GM23338 (cell line): ENCODE data around the gene KLK13. TPM values are rescaled to one million over a fixed set of nuclear protein-coding genes. Genes with fewer than 3 reads are reported as not detected.

Experiments used
- ATAC-seq: fragments of 200-7000 bp; cut with Tn5 transposase; 3 replicates; pipeline ENCODE4 v1.9.1; 2020
- DNase-seq: peaks from one replicate; pipeline ENCODE4 v3.0.0-alpha.2; 2015; ENCODE audit warnings: low spot score
- H2AFZ ChIP-seq: fragments of 200-600 bp; sonication (generic); 2 replicates; pipeline ENCODE4 v1.8.0; 2016; ENCODE audit warnings: antibody characterized with exemption, mild to moderate bottlenecking, moderate library complexity
- H3F3A ChIP-seq: fragments of 200-600 bp; sonication (generic); replicated peaks from 2 replicates; pipeline ENCODE4 v1.8.0; 2017; ENCODE audit warnings: antibody characterized with exemption, mixed run types, low read depth
- H3K27ac ChIP-seq: fragments of 200-600 bp; sonication (generic); 2 replicates; pipeline ENCODE4 v1.6.1; 2016; ENCODE audit warnings: low read depth
- H3K27me3 ChIP-seq: fragments of 200-600 bp; sonication (generic); 2 replicates; pipeline ENCODE4 v1.8.0; 2016; ENCODE audit warnings: mild to moderate bottlenecking, mixed run types, moderate library complexity; ENCODE audit not compliant: insufficient read depth
- H3K36me3 ChIP-seq: fragments of 200-600 bp; sonication (generic); 2 replicates; pipeline ENCODE4 v1.8.0; 2016; ENCODE audit warnings: mild to moderate bottlenecking; ENCODE audit not compliant: insufficient read depth
- H3K4me1 ChIP-seq: fragments of 200-600 bp; sonication (generic); 2 replicates; pipeline ENCODE4 v1.8.0; 2016; ENCODE audit warnings: mild to moderate bottlenecking, moderate library complexity; ENCODE audit not compliant: insufficient read depth
- H3K4me2 ChIP-seq: fragments of 200-600 bp; sonication (generic); 2 replicates; pipeline ENCODE4 v1.7.1; 2017; ENCODE audit warnings: mixed run types
- H3K4me3 ChIP-seq: fragments of 200-600 bp; sonication (generic); 2 replicates; pipeline ENCODE4 v1.6.1; 2016; ENCODE audit warnings: mixed run types
- H3K79me2 ChIP-seq: fragments of 200-600 bp; sonication (generic); replicated peaks from 2 replicates; pipeline ENCODE4 v1.8.0; 2017; ENCODE audit warnings: mild to moderate bottlenecking; ENCODE audit not compliant: insufficient read depth
- H3K9me2 ChIP-seq: fragments of 200-600 bp; sonication (generic); 2 replicates; pipeline ENCODE4 v1.8.0; 2017; ENCODE audit not compliant: insufficient read depth
- H4K20me1 ChIP-seq: fragments of 200-600 bp; sonication (generic); replicated peaks from 2 replicates; pipeline ENCODE4 v1.8.0; 2017; ENCODE audit warnings: mild to moderate bottlenecking; ENCODE audit not compliant: insufficient read depth
- H3K27ac Mint-ChIP-seq: 2 replicates; pipeline ENCODE4 v1.8.0; 2020; ENCODE audit warnings: inconsistent platforms, mild to moderate bottlenecking, moderate library complexity, mixed read lengths
- H3K27me3 Mint-ChIP-seq: 3 replicates; pipeline ENCODE4 v1.8.0; 2022; ENCODE audit warnings: low read depth, mild to moderate bottlenecking, moderate library complexity, mixed read lengths, inconsistent platforms; ENCODE audit not compliant: insufficient read depth, poor library complexity
- H3K36me3 Mint-ChIP-seq: 3 replicates; pipeline ENCODE4 v1.8.0; 2021; ENCODE audit warnings: low read depth, mild to moderate bottlenecking, inconsistent platforms, moderate library complexity, mixed read lengths
- H3K4me1 Mint-ChIP-seq: 3 replicates; pipeline ENCODE4 v1.8.0; 2020; ENCODE audit warnings: mild to moderate bottlenecking, inconsistent platforms, mixed read lengths
- H3K4me3 Mint-ChIP-seq: 3 replicates; pipeline ENCODE4 v1.8.0; 2021; ENCODE audit warnings: moderate library complexity, mild to moderate bottlenecking, inconsistent platforms, mixed read lengths
- H3K9me3 Mint-ChIP-seq: 3 replicates; pipeline ENCODE4 v1.8.0; 2020; ENCODE audit warnings: moderate library complexity, mild to moderate bottlenecking, inconsistent platforms, mixed read lengths
- CREB1 ChIP-seq: fragments of 250-450 bp; sonication (Bioruptor Pico); IDR thresholded peaks from 2 replicates; pipeline ENCODE4 v1.5.0; 2020; ENCODE audit warnings: low read depth, mild to moderate bottlenecking, moderate library complexity
- CTCF ChIP-seq, 2 experiments: fragments of 200-600 bp in 1 of 2; sonication (generic) in 1 of 2; conservative IDR thresholded peaks; 2 replicates each; pipeline versions ENCODE4 v1.5.1 to v1.6.1; 2016 to 2017; ENCODE audit warnings: antibody characterized with exemption in 2 of 2, low read depth in 2 of 2, mild to moderate bottlenecking in 2 of 2, moderate library complexity in 1 of 2
- ETS1 ChIP-seq: IDR thresholded peaks from 2 replicates; pipeline ENCODE4 v1.6.1; 2016; ENCODE audit warnings: antibody characterized with exemption
- EZH2 ChIP-seq: fragments of 200-600 bp; sonication (generic); IDR thresholded peaks from one replicate; pipeline ENCODE4 v1.8.0; 2017; ENCODE audit warnings: antibody characterized with exemption, mild to moderate bottlenecking, low read depth; ENCODE audit not compliant: unreplicated experiment
- EZH2phosphoT487 ChIP-seq: fragments of 200-600 bp; sonication (generic); IDR thresholded peaks from one replicate; pipeline ENCODE4 v1.8.1; 2018; ENCODE audit warnings: antibody characterized with exemption; ENCODE audit not compliant: unreplicated experiment
- JUNB ChIP-seq: IDR thresholded peaks from one replicate; pipeline ENCODE4 v1.6.1; 2016; ENCODE audit warnings: antibody characterized with exemption; ENCODE audit not compliant: unreplicated experiment
- NANOG ChIP-seq: IDR thresholded peaks from 2 replicates; pipeline ENCODE4 v1.6.1; 2016; ENCODE audit warnings: antibody characterized with exemption, borderline replicate concordance
- POLR2AphosphoS5 ChIP-seq: IDR thresholded peaks from 2 replicates; pipeline ENCODE4 v1.6.1; 2016; ENCODE audit warnings: antibody characterized with exemption, low read depth
- REST ChIP-seq: IDR thresholded peaks from one replicate; pipeline ENCODE4 v1.6.1; 2018; ENCODE audit warnings: antibody characterized with exemption; ENCODE audit not compliant: unreplicated experiment
- STAT1 ChIP-seq: IDR thresholded peaks from one replicate; pipeline ENCODE4 v1.6.1; 2016; ENCODE audit warnings: antibody characterized with exemption; ENCODE audit not compliant: unreplicated experiment
- ZNF114 ChIP-seq: fragments of 250-450 bp; sonication (Bioruptor Pico); IDR thresholded peaks from 2 replicates; pipeline ENCODE4 v1.5.0; 2020; ENCODE audit warnings: mild to moderate bottlenecking, moderate library complexity
- ZNF331 ChIP-seq: fragments of 250-450 bp; sonication (Bioruptor Pico); IDR thresholded peaks from 2 replicates; pipeline ENCODE4 v1.5.0; 2020; ENCODE audit warnings: low read depth, mild to moderate bottlenecking, moderate library complexity
- polyA plus RNA-seq: library from polyadenylated mRNA; unstranded; fragments of >200 nt; fragmentation: Nextera tagmentation; extraction: Ambion mirVana; gene quantifications from 2 replicates; pipeline ENCODE4 v1.2.1, GENCODE V29; 2016
- total RNA-seq: library from RNA; depleted of rRNA; stranded (reverse); fragments of >200 nt; shearing (Covaris generic); gene quantifications from 2 replicates; pipeline ENCODE4 v1.2.3, GENCODE V29; 2014

Gene KLK13
- total and polyA plus RNA-seq, 2 experiments from 2014 or later = 4.5 to 5.7 TPM

- no peak for TF ChIP-seq ETS1
- TF ChIP-seq NANOG = no peak
- no peak for TF ChIP-seq CTCF (conservative IDR thresholded peaks at IDR 0.05; ENCODE audit: low read depth in 2 of 2)
- TF ChIP-seq STAT1 = no peak
- no peak for TF ChIP-seq POLR2AphosphoS5
- TF ChIP-seq EZH2phosphoT487 = no peak
- no peak for TF ChIP-seq CREB1
- no peak for TF ChIP-seq ZNF114 (CRISPR knock-in tag)
- no peak for TF ChIP-seq REST
- no peak for TF ChIP-seq JUNB
Observed at GRCh38 chr19:51059715-51060114, 5.2 kb downstream of the KLK13 start (continued).

- no peaks in the 10 kb centered on the region for H3K79me2 ChIP-seq
- no peak overlapping the region for H3K27ac ChIP-seq
- H3K4me2 ChIP-seq = no peak overlapping the region
- Mint-ChIP-seq H3K27ac (no peak overlapping the region), H3K4me3 (no peak overlapping the region), H3K4me1 (peaks cover 13% of the 10 kb centered on the region), H3K36me3 (no peaks in the 10 kb centered on the region), H3K9me3 (peaks cover 2% of the 10 kb centered on the region; the same call in 2 of the 3 replicates), H3K27me3 (peaks cover 4% of the 10 kb centered on the region)
- no peak for ATAC-seq
- no peak overlapping the region for H3K4me3 ChIP-seq
- no peak for TF ChIP-seq ZNF331
- TF ChIP-seq EZH2 = no peak
- no peak for TF ChIP-seq NANOG
- no peak for TF ChIP-seq CTCF (conservative IDR thresholded peaks at IDR 0.05; ENCODE audit: low read depth in 2 of 2)
- TF ChIP-seq ZNF114 (CRISPR knock-in tag) = no peak
- no peak for TF ChIP-seq REST
- no peak for TF ChIP-seq CREB1
- H3K36me3 ChIP-seq = no peaks in the 10 kb centered on the region
- no peak overlapping the region for H2AFZ ChIP-seq
- H3F3A ChIP-seq = no peaks in the 10 kb centered on the region
- 0 out of 2 replicates have a peak, but pooled peaks cover under 1% of the 10 kb centered on the region for H3K9me2 ChIP-seq
- H3K27me3 ChIP-seq = no peaks in the 10 kb centered on the region
- no peaks in the 10 kb centered on the region for H4K20me1 ChIP-seq
- no peak for DNase-seq
- H3K4me1 ChIP-seq = peaks cover 4% of the 10 kb centered on the region; the same call in 1 of the 2 replicates
Observed at GRCh38 chr19:51055866-51056265, 9.0 kb downstream of the KLK13 start.
